BJ (cell line): ENCODE measurements around the gene B4GALT2. TPM values are rescaled to one million over a fixed set of nuclear protein-coding genes. Genes with fewer than 3 reads are reported as not detected.

ENCODE experiments used
- CTCF ChIA-PET: fragments of 350-600 bp; formaldehyde crosslinking; extraction: SDS; loops from one replicate; lab custom pipeline; 2021; ENCODE audit warnings: antibody characterized with exemption, inconsistent platforms; lab: Yijun Ruan, JAX
- POLR2A ChIA-PET: fragments of 300-600 bp; sonication (Branson Sonifier 250); formaldehyde crosslinking; extraction: SDS; loops from one replicate; lab custom pipeline; 2021; ENCODE audit warnings: antibody characterized with exemption; lab: Charles Lee
- DNase-seq: peaks from one replicate; pipeline ENCODE4 v3.0.0-alpha.2; 2011; ENCODE audit warnings: low read depth
- H3K27me3 ChIP-seq: 2 replicates; pipeline ENCODE4 v1.6.0; 2011; ENCODE audit warnings: low read length; ENCODE audit not compliant: control insufficient read depth, insufficient read depth
- H3K36me3 ChIP-seq: 2 replicates; pipeline ENCODE4 v1.5.1; 2011; ENCODE audit warnings: low read length; ENCODE audit not compliant: control insufficient read depth, insufficient read depth
- H3K4me3 ChIP-seq: 2 replicates; pipeline ENCODE4 v1.5.1; 2011; ENCODE audit warnings: low read depth, mild to moderate bottlenecking, control low read depth, low read length
- CTCF ChIP-seq: IDR thresholded peaks from 2 replicates; pipeline ENCODE4 v1.5.1; 2011; ENCODE audit warnings: low read depth, mild to moderate bottlenecking, control low read depth, inconsistent platforms, low read length, moderate library complexity; ENCODE audit not compliant: insufficient read depth
- polyA plus RNA-seq: library from polyadenylated mRNA; depleted of rRNA; stranded (reverse); fragments of >200 nt; gene quantifications from 2 replicates; pipeline ENCODE4 v1.2.3, GENCODE V29; 2011

The B4GALT2 gene
- polyA plus RNA-seq, 1 experiment = 82.2 TPM

GRCh38 chr1:43957407-43958040 is 21.5 kb upstream of the B4GALT2 start:
- ChIA-PET CTCF (interaction anchor here (0.6 to 0.8 kb wide), 3 partner anchors 23 to 254 kb away, joined by 3 read pairs; no protein-coding TSS in a partner anchor), POLR2A (no interaction called here)
- no peak for DNase-seq
- Histone ChIP-seq H3K36me3 (peaks cover 22% of the 10 kb centered on the region), H3K4me3 (no peak overlapping the region), H3K27me3 (no peaks in the 10 kb centered on the region)
- TF ChIP-seq CTCF = no peak

- Histone ChIP-seq H3K27me3 (no peaks in the 10 kb centered on the region), H3K4me3 (no peak overlapping the region), H3K36me3 (peaks cover 22% of the 10 kb centered on the region)
- POLR2A ChIA-PET = no interaction called here
- no peak for TF ChIP-seq CTCF
- CTCF ChIA-PET = interaction anchor here (0.9 to 1.7 kb wide), 4 partner anchors 11 to 90 kb away, joined by 3 to 5 read pairs (median 4); partner anchors contain the start of genes DPH2 and IPO13
- no peak for DNase-seq
Measured at GRCh38 chr1:43958351-43959255, 20.4 kb upstream of the B4GALT2 start.

- DNase-seq = no peak
- CTCF ChIA-PET = no interaction called here
- TF ChIP-seq CTCF = no peak
- POLR2A ChIA-PET = no interaction called here
- Histone ChIP-seq H3K27me3 (no peaks in the 10 kb centered on the region), H3K36me3 (peaks cover 25% of the 10 kb centered on the region), H3K4me3 (no peak overlapping the region)
Measured at GRCh38 chr1:43960798-43961197, 18.2 kb upstream of the B4GALT2 start.

GRCh38 chr1:43961692-43962091 is 17.3 kb upstream of the B4GALT2 start:
- ChIA-PET CTCF (no interaction called here), POLR2A (no interaction called here)
- Histone ChIP-seq H3K27me3 (no peaks in the 10 kb centered on the region), H3K4me3 (no peak overlapping the region), H3K36me3 (peaks cover 25% of the 10 kb centered on the region)
- TF ChIP-seq CTCF = no peak
- no peak for DNase-seq

GRCh38 chr1:43962324-43962723 is 16.7 kb upstream of the B4GALT2 start:
- ChIA-PET POLR2A (no interaction called here), CTCF (no interaction called here)
- no peak for DNase-seq
- Histone ChIP-seq H3K36me3 (peaks cover 22% of the 10 kb centered on the region), H3K27me3 (no peaks in the 10 kb centered on the region), H3K4me3 (no peak overlapping the region)
- TF ChIP-seq CTCF = no peak
